Raji (cell line): Measurements from ENCODE around the gene POLN.

Experiments used
- POLR2A ChIP-seq: IDR thresholded peaks from 2 replicates; pipeline ENCODE4 v1.6.1; 2011; ENCODE audit warnings: low read depth, low read length, control low read depth; ENCODE audit not compliant: insufficient read depth

Gene POLN

GRCh38 chr4:2251073-2251794 lies 9.3 kb upstream of the POLN start:
- no peak for TF ChIP-seq POLR2A

- no peak for TF ChIP-seq POLR2A
Observed at GRCh38 chr4:2250357-2251072, 8.6 kb upstream of the POLN start.

GRCh38 chr4:2249526-2250356 lies 7.8 kb upstream of the POLN start:
- TF ChIP-seq POLR2A: no peak

GRCh38 chr4:2248821-2249261 lies 6.9 kb upstream of the POLN start:
- no peak for TF ChIP-seq POLR2A

- TF ChIP-seq POLR2A: no peak
Observed at GRCh38 chr4:2248044-2248780, 6.3 kb upstream of the POLN start.

GRCh38 chr4:2247128-2248043 lies 5.5 kb upstream of the POLN start:
- TF ChIP-seq POLR2A: no peak

GRCh38 chr4:2246384-2247127 lies 4.6 kb upstream of the POLN start:
- no peak for TF ChIP-seq POLR2A

- no peak for TF ChIP-seq POLR2A
Observed at GRCh38 chr4:2245787-2246275, 3.9 kb upstream of the POLN start.

- TF ChIP-seq POLR2A: no peak
Observed at GRCh38 chr4:2245057-2245786, 3.3 kb upstream of the POLN start.

GRCh38 chr4:2243681-2244380 lies 1.9 kb upstream of the POLN start:
- TF ChIP-seq POLR2A: no peak

GRCh38 chr4:2241003-2241402 lies 918 bp downstream of the POLN start:
- no peak for TF ChIP-seq POLR2A
